Measurements from ENCODE around the gene MFSD2B.

- TF ChIP-seq CBFB (IDR thresholded peaks at IDR 0.05; ENCODE audit: low read depth), result no peak
- TF ChIP-seq, protein P1, sequence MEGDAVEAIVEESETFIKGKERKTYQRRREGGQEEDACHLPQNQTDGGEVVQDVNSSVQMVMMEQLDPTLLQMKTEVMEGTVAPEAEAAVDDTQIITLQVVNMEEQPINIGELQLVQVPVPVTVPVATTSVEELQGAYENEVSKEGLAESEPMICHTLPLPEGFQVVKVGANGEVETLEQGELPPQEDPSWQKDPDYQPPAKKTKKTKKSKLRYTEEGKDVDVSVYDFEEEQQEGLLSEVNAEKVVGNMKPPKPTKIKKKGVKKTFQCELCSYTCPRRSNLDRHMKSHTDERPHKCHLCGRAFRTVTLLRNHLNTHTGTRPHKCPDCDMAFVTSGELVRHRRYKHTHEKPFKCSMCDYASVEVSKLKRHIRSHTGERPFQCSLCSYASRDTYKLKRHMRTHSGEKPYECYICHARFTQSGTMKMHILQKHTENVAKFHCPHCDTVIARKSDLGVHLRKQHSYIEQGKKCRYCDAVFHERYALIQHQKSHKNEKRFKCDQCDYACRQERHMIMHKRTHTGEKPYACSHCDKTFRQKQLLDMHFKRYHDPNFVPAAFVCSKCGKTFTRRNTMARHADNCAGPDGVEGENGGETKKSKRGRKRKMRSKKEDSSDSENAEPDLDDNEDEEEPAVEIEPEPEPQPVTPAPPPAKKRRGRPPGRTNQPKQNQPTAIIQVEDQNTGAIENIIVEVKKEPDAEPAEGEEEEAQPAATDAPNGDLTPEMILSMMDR (IDR thresholded peaks at IDR 0.05 in 2 of 3, conservative IDR thresholded peaks at IDR 0.05 in 1 of 3; ENCODE audit: control insufficient read depth in 2 of 3, extremely low read depth in 1 of 3, insufficient read depth in 1 of 3, low read depth in 3 of 3, low read length in 3 of 3), result no peak
- no peak for TF ChIP-seq NR2C2 (IDR thresholded peaks at IDR 0.05; ENCODE audit: borderline replicate concordance, control insufficient read depth, insufficient read length, low read depth)
- no peak for TF ChIP-seq NFIC (IDR thresholded peaks at IDR 0.05; ENCODE audit: low read depth, low read length)
- no peak for TF ChIP-seq MXI1 (IDR thresholded peaks at IDR 0.05; ENCODE audit: low read depth, low read length)
- TF ChIP-seq ZZZ3 (IDR thresholded peaks at IDR 0.05; ENCODE audit: control insufficient read depth, insufficient read length, low read depth), result no peak
- no peak for TF ChIP-seq MAX (IDR thresholded peaks at IDR 0.05; ENCODE audit: low read depth, low read length)
- TF ChIP-seq USF2 (IDR thresholded peaks at IDR 0.05; ENCODE audit: borderline replicate concordance, low read depth, low read length), result no peak
- no peak for TF ChIP-seq NFXL1 (IDR thresholded peaks at IDR 0.05; ENCODE audit: borderline replicate concordance)
- TF ChIP-seq SP1 (IDR thresholded peaks at IDR 0.05; ENCODE audit: low read depth, low read length), result no peak
These were observed 6.5 kb downstream of the MFSD2B start for GRCh38 chr2:24016376-24016761.
